SU-DHL-6 (cell line): ENCODE data around the gene RFLNA.

ENCODE experiments used
- H2AFZ ChIP-seq: fragments of 200-600 bp; sonication (generic); 2 replicates; pipeline ENCODE4 v1.6.1; 2014; ENCODE audit warnings: low read depth, mild to moderate bottlenecking, moderate library complexity, mixed read lengths, antibody characterized with exemption, low read length; ENCODE audit not compliant: severe bottlenecking
- H3F3A ChIP-seq: fragments of 200-600 bp; shearing (Covaris generic); 2 replicates; pipeline ENCODE4 v1.6.0; 2016; ENCODE audit warnings: antibody characterized with exemption, mild to moderate bottlenecking; ENCODE audit not compliant: insufficient read depth
- H3K27ac ChIP-seq: fragments of 200-600 bp; sonication (generic); 2 replicates; pipeline ENCODE4 v1.5.1; 2016; ENCODE audit warnings: low read depth, mild to moderate bottlenecking, low read length, moderate library complexity, mixed read lengths
- H3K27me3 ChIP-seq: fragments of 200-600 bp; sonication (generic), shearing (Covaris generic); 2 replicates; pipeline ENCODE4 v1.6.0; 2014; ENCODE audit warnings: mild to moderate bottlenecking, low read length
- H3K36me3 ChIP-seq: fragments of 200-600 bp; sonication (generic); 2 replicates; pipeline ENCODE4 v1.6.1; 2014; ENCODE audit warnings: mild to moderate bottlenecking, low read length, mixed read lengths
- H3K4me2 ChIP-seq: fragments of 300-600, 200-600 bp; shearing (Covaris generic), sonication (generic); 2 replicates; pipeline ENCODE4 v1.6.0; 2014; ENCODE audit warnings: low read length, low read depth, mild to moderate bottlenecking; ENCODE audit not compliant: poor library complexity, severe bottlenecking
- H3K4me3 ChIP-seq: fragments of 200-600 bp; sonication (generic); 2 replicates; pipeline ENCODE4 v1.5.1; 2014; ENCODE audit warnings: antibody characterized with exemption, low read length, mild to moderate bottlenecking, mixed read lengths; ENCODE audit not compliant: insufficient read depth, poor library complexity, severe bottlenecking
- H3K79me2 ChIP-seq: fragments of 200-600 bp; sonication (generic); 2 replicates; pipeline ENCODE4 v1.6.1; 2014; ENCODE audit warnings: mild to moderate bottlenecking, low read length, moderate library complexity; ENCODE audit not compliant: insufficient read depth
- H3K9ac ChIP-seq: fragments of 200-600 bp; sonication (generic); 2 replicates; pipeline ENCODE4 v1.7.0; 2014; ENCODE audit warnings: mild to moderate bottlenecking, low read length
- H3K9me2 ChIP-seq: fragments of 200-600 bp; sonication (generic); replicated peaks from 2 replicates; pipeline ENCODE4 v1.6.1; 2014; ENCODE audit warnings: low read length; ENCODE audit not compliant: insufficient read depth
- H3K9me3 ChIP-seq: fragments of 200-600 bp; sonication (generic); 2 replicates; pipeline ENCODE4 v1.6.1; 2014; ENCODE audit warnings: low read length, mixed read lengths; ENCODE audit not compliant: insufficient read depth
- H4K20me1 ChIP-seq: fragments of 200-600 bp; sonication (generic); 2 replicates; pipeline ENCODE4 v1.6.1; 2014; ENCODE audit warnings: low read depth, mild to moderate bottlenecking, antibody characterized with exemption, low read length, moderate library complexity, mixed read lengths
- EZH2phosphoT487 ChIP-seq: fragments of 200-600 bp; sonication (generic), shearing (Covaris generic); conservative IDR thresholded peaks from 2 replicates; pipeline ENCODE4 v1.6.1; 2018; ENCODE audit warnings: mild to moderate bottlenecking, antibody characterized with exemption, low read length, moderate library complexity, mixed read lengths
- TF ChIP-seq, protein P1 (sequence below): fragments of 200-600 bp; sonication (generic); IDR thresholded peaks from one replicate; pipeline ENCODE4 v1.5.1; 2017; ENCODE audit warnings: antibody characterized with exemption, mild to moderate bottlenecking, low read length, moderate library complexity; ENCODE audit not compliant: insufficient read depth, poor library complexity, severe bottlenecking

Gene RFLNA

DNA sequence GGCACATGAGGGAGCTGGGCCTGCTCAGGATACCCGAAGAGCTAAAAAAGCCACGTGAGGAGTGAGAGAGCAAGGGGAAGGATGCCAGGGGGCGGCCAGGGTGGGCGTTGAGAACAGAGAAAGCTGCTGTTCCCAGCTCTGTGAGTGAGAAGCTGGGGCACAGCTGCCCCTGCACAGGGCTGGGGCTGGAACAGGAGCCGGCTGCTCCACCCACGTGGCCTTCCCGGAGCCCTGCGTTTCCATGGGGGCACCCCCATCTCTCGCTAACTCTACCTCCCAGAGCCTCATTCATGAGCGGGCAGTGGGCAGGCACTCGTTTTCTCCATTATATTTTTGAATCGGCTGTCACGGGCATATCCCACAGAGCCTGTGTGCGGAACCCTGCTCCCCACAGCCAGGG, 42.7 kb downstream of the RFLNA start:
- no peaks in the 10 kb centered on the region for H3K79me2 ChIP-seq
- no peaks in the 10 kb centered on the region for H3K36me3 ChIP-seq
- H3K4me3 ChIP-seq = no peak overlapping the region
- no peaks in the 10 kb centered on the region for H4K20me1 ChIP-seq
- H3K9me2 ChIP-seq = no peaks in the 10 kb centered on the region
- H3K9ac ChIP-seq = no peak overlapping the region
- no peaks in the 10 kb centered on the region for H3K9me3 ChIP-seq
- H3K27me3 ChIP-seq = no peaks in the 10 kb centered on the region
- H3K27ac ChIP-seq = no peak overlapping the region
- H2AFZ ChIP-seq = no peak overlapping the region
- H3K4me2 ChIP-seq = no peak overlapping the region
- no peaks in the 10 kb centered on the region for H3F3A ChIP-seq
- TF ChIP-seq, protein P1, sequence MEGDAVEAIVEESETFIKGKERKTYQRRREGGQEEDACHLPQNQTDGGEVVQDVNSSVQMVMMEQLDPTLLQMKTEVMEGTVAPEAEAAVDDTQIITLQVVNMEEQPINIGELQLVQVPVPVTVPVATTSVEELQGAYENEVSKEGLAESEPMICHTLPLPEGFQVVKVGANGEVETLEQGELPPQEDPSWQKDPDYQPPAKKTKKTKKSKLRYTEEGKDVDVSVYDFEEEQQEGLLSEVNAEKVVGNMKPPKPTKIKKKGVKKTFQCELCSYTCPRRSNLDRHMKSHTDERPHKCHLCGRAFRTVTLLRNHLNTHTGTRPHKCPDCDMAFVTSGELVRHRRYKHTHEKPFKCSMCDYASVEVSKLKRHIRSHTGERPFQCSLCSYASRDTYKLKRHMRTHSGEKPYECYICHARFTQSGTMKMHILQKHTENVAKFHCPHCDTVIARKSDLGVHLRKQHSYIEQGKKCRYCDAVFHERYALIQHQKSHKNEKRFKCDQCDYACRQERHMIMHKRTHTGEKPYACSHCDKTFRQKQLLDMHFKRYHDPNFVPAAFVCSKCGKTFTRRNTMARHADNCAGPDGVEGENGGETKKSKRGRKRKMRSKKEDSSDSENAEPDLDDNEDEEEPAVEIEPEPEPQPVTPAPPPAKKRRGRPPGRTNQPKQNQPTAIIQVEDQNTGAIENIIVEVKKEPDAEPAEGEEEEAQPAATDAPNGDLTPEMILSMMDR = no peak
- TF ChIP-seq EZH2phosphoT487 = no peak

DNA sequence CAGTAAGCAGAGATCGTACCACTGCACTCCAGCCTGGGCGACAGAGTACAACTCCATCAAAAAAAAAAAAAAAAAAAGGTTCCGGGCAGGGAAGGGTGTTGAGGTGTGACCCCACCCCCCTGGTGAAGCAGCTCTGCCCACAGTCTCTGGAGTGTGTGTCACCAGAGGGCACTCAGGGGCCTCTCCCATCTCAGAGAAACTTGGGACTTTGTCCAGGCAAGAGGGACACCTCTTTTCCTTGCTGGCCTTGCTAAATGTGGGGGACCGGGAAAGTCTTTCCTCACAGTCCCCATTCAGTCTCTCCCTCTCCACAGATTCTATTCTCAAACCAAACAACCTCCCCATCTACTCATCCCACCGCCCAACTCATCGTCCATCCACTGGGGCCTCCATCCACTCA, 43.6 kb downstream of the RFLNA start:
- no peak overlapping the region for H2AFZ ChIP-seq
- no peak overlapping the region for H3K4me3 ChIP-seq
- H3F3A ChIP-seq = no peaks in the 10 kb centered on the region
- no peaks in the 10 kb centered on the region for H3K9me2 ChIP-seq
- no peak overlapping the region for H3K4me2 ChIP-seq
- no peaks in the 10 kb centered on the region for H3K36me3 ChIP-seq
- TF ChIP-seq, protein P1 = no peak
- TF ChIP-seq EZH2phosphoT487 = no peak
- H3K9ac ChIP-seq = no peak overlapping the region
- H4K20me1 ChIP-seq = no peaks in the 10 kb centered on the region
- H3K27me3 ChIP-seq = no peaks in the 10 kb centered on the region
- H3K79me2 ChIP-seq = no peaks in the 10 kb centered on the region
- H3K27ac ChIP-seq = no peak overlapping the region
- H3K9me3 ChIP-seq = no peaks in the 10 kb centered on the region

DNA sequence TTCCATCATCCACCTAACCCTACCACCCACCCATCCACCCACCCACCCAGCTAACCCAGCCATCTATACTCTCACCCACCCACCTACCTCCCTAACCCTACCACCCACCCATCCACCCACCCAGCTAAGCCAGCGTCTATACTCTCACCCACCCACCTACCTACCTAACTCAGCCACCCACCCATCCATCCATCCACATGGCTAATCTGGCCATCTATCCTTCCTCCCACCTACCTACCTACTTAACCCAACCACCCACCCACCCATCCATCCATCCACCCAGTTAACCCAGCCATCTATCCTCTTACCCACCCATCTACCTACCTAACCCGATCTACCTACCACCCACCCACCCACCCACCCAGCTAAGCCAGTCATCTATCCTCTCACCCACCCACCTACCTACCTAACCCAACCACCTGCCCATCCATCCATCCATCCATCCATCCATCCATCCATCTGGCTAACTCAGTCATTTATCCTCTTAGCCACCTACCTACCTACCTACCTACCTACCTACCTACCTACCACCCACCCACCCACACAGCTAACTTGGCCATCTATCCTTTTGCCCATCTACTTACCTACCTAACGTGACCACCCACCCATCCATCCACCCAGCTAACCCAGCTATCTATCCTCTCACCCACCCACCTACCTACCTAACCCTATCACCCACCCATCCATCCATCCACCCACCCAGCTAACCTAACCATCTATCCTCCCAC, 44.1 kb downstream of the RFLNA start:
- Histone ChIP-seq H3K9me3 (no peaks in the 10 kb centered on the region), H3K9me2 (no peaks in the 10 kb centered on the region), H3K4me2 (no peak overlapping the region), H3F3A (no peaks in the 10 kb centered on the region), H3K27ac (no peak overlapping the region), H4K20me1 (no peaks in the 10 kb centered on the region), H3K9ac (no peak overlapping the region), H3K27me3 (no peaks in the 10 kb centered on the region), H3K36me3 (no peaks in the 10 kb centered on the region), H3K4me3 (no peak overlapping the region), H3K79me2 (no peaks in the 10 kb centered on the region), H2AFZ (no peak overlapping the region)
- TF ChIP-seq, protein P1 = no peak
- TF ChIP-seq EZH2phosphoT487 = no peak
